HG02970 (cell line): ENCODE data around the gene VSIG10L2.

ENCODE experiments used
- ATAC-seq: cut with Tn5 transposase; IDR thresholded peaks from one replicate; pipeline ENCODE4 v1.9.1; 2021; ENCODE audit warnings: mild to moderate bottlenecking, moderate library complexity, moderate number of reproducible peaks; ENCODE audit not compliant: unreplicated experiment, low FRiP score

VSIG10L2 gene

GRCh38 chr11:125994509-125994908, 48.7 kb downstream of the VSIG10L2 start:
- ATAC-seq: no peak

GRCh38 chr11:125995313-125995712, 49.5 kb downstream of the VSIG10L2 start:
- no peak for ATAC-seq

GRCh38 chr11:125998267-125998666, 52.4 kb downstream of the VSIG10L2 start:
- ATAC-seq: no peak

GRCh38 chr11:125999234-125999880, 53.5 kb downstream of the VSIG10L2 start:
- ATAC-seq: no peak

GRCh38 chr11:126002181-126002580, 56.3 kb downstream of the VSIG10L2 start:
- no peak for ATAC-seq
